H9 (cell line): ENCODE results near the gene AKAP7. TPM values are rescaled to one million over a fixed set of nuclear protein-coding genes. Genes with fewer than 3 reads are reported as not detected.

Experiments used
- DNase-seq: peaks from one replicate; pipeline ENCODE4 v3.0.0-alpha.2; 2017
- H2AFZ ChIP-seq: one replicate; pipeline ENCODE4 v1.6.1; 2013; ENCODE audit warnings: mild to moderate bottlenecking, low read length, control low read depth, moderate library complexity
- H2AK5ac ChIP-seq: 2 replicates; pipeline ENCODE4 v1.6.1; 2013; ENCODE audit warnings: low read length, control low read depth, mixed read lengths; ENCODE audit not compliant: insufficient read length
- H2BK120ac ChIP-seq: one replicate; pipeline ENCODE4 v1.6.1; 2013; ENCODE audit warnings: low read depth, mild to moderate bottlenecking, low read length, control low read depth, inconsistent platforms; ENCODE audit not compliant: poor library complexity, severe bottlenecking
- H2BK12ac ChIP-seq: 2 replicates; pipeline ENCODE4 v1.6.1; 2013; ENCODE audit warnings: low read length, control low read depth, mixed read lengths, low read depth; ENCODE audit not compliant: insufficient read length
- H2BK15ac ChIP-seq: 2 replicates; pipeline ENCODE4 v1.6.1; 2013; ENCODE audit warnings: low read depth, low read length, control low read depth
- H2BK20ac ChIP-seq: one replicate; pipeline ENCODE4 v1.6.1; 2013; ENCODE audit warnings: low read depth, mild to moderate bottlenecking, low read length, control low read depth, inconsistent platforms; ENCODE audit not compliant: poor library complexity, severe bottlenecking
- H2BK5ac ChIP-seq: 2 replicates; pipeline ENCODE4 v1.6.1; 2013; ENCODE audit warnings: low read length, control low read depth, mixed read lengths; ENCODE audit not compliant: insufficient read length
- H3K14ac ChIP-seq: 2 replicates; pipeline ENCODE4 v1.6.1; 2013; ENCODE audit warnings: low read length, control low read depth; ENCODE audit not compliant: insufficient read depth
- H3K18ac ChIP-seq: 2 replicates; pipeline ENCODE4 v1.6.1; 2013; ENCODE audit warnings: low read depth, mild to moderate bottlenecking, mixed read lengths, low read length, control low read depth; ENCODE audit not compliant: insufficient read length
- H3K23ac ChIP-seq: 2 replicates; pipeline ENCODE4 v1.6.1; 2013; ENCODE audit warnings: low read length, control low read depth, mixed read lengths, low read depth; ENCODE audit not compliant: insufficient read length
- H3K23me2 ChIP-seq: 2 replicates; pipeline ENCODE4 v1.6.1; 2013; ENCODE audit warnings: low read depth, mild to moderate bottlenecking, mixed read lengths, low read length, control low read depth; ENCODE audit not compliant: insufficient read length, poor library complexity, severe bottlenecking
- H3K27ac ChIP-seq: 2 replicates; pipeline ENCODE4 v1.5.1; 2013; ENCODE audit warnings: low read length, control low read depth, mixed read lengths, low read depth; ENCODE audit not compliant: insufficient read length
- H3K27me3 ChIP-seq: 2 replicates; pipeline ENCODE4 v1.6.1; 2013; ENCODE audit warnings: low read length, control low read depth, inconsistent platforms; ENCODE audit not compliant: insufficient read depth
- H3K4ac ChIP-seq: 2 replicates; pipeline ENCODE4 v1.6.1; 2013; ENCODE audit warnings: low read depth, mild to moderate bottlenecking, control low read depth, inconsistent platforms, low read length, moderate library complexity
- H3K4me1 ChIP-seq: 2 replicates; pipeline ENCODE4 v1.6.1; 2013; ENCODE audit warnings: low read length, control low read depth, inconsistent platforms; ENCODE audit not compliant: insufficient read depth
- H3K4me2 ChIP-seq: 2 replicates; pipeline ENCODE4 v1.6.1; 2013; ENCODE audit warnings: low read length, control low read depth, mixed read lengths; ENCODE audit not compliant: insufficient read length, insufficient read depth
- H3K56ac ChIP-seq: 2 replicates; pipeline ENCODE4 v1.6.1; 2013; ENCODE audit warnings: low read depth, mild to moderate bottlenecking, mixed read lengths, low read length, control low read depth; ENCODE audit not compliant: insufficient read length
- H3K79me1 ChIP-seq: 2 replicates; pipeline ENCODE4 v1.6.1; 2013; ENCODE audit warnings: low read depth, mild to moderate bottlenecking, moderate library complexity, low read length, control low read depth, inconsistent platforms; ENCODE audit not compliant: insufficient read depth, poor library complexity, severe bottlenecking
- H3K79me2 ChIP-seq: 2 replicates; pipeline ENCODE4 v1.6.1; 2013; ENCODE audit warnings: low read length, control low read depth, inconsistent platforms; ENCODE audit not compliant: insufficient read depth
- H3K9ac ChIP-seq: 2 replicates; pipeline ENCODE4 v1.6.1; 2013; ENCODE audit warnings: low read length, control low read depth, mixed read lengths; ENCODE audit not compliant: insufficient read length; ENCODE audit errors: extremely low read depth
- H3K9me3 ChIP-seq: one replicate; pipeline ENCODE4 v1.6.1; 2013; ENCODE audit warnings: low read depth, low read length, inconsistent platforms; ENCODE audit not compliant: control insufficient read depth
- H3T11ph ChIP-seq: one replicate; pipeline ENCODE4 v1.6.1; 2013; ENCODE audit warnings: mild to moderate bottlenecking, low read length, control low read depth, inconsistent platforms
- H4K20me1 ChIP-seq: one replicate; pipeline ENCODE4 v1.6.1; 2013; ENCODE audit not compliant: control insufficient read depth, insufficient read length, insufficient read depth
- H4K5ac ChIP-seq: 2 replicates; pipeline ENCODE4 v1.6.1; 2013; ENCODE audit warnings: low read depth, mild to moderate bottlenecking, mixed read lengths, low read length, control low read depth; ENCODE audit not compliant: insufficient read length
- H4K8ac ChIP-seq: replicated peaks from 2 replicates; pipeline ENCODE4 v1.6.1; 2013; ENCODE audit warnings: low read length, control low read depth, mixed read lengths, low read depth; ENCODE audit not compliant: insufficient read length
- H4K91ac ChIP-seq: 2 replicates; pipeline ENCODE4 v1.6.1; 2013; ENCODE audit warnings: low read depth, mild to moderate bottlenecking, moderate library complexity, mixed read lengths, low read length, control low read depth; ENCODE audit not compliant: insufficient read length
- H3K27ac Mint-ChIP-seq, 3 experiments: 2 replicates in 2 of 3; 3 replicates in 1 of 3; pipeline ENCODE4 v1.8.0; 2020 to 2021; ENCODE audit warnings: mixed read lengths in 3 of 3, mild to moderate bottlenecking in 1 of 3, moderate library complexity in 1 of 3
- H3K27me3 Mint-ChIP-seq: 2 replicates; pipeline ENCODE4 v1.8.0; 2021; ENCODE audit warnings: low read depth, mild to moderate bottlenecking, moderate library complexity, mixed read lengths
- H3K36me3 Mint-ChIP-seq, 3 experiments: 2 replicates in 2 of 3; 3 replicates in 1 of 3; pipeline ENCODE4 v1.8.0; 2020 to 2021; ENCODE audit warnings: low read depth in 3 of 3, mixed read lengths in 3 of 3; ENCODE audit not compliant: insufficient read depth in 1 of 3
- H3K4me1 Mint-ChIP-seq, 2 experiments: 2 replicates each; pipeline ENCODE4 v1.8.0; 2020; ENCODE audit warnings: mixed read lengths in 2 of 2
- H3K4me3 Mint-ChIP-seq, 2 experiments: 2 replicates in 1 of 2; 3 replicates in 1 of 2; pipeline ENCODE4 v1.8.0; 2020 to 2021; ENCODE audit warnings: mild to moderate bottlenecking in 2 of 2, mixed read lengths in 2 of 2, moderate library complexity in 1 of 2
- H3K9me3 Mint-ChIP-seq, 2 experiments: 2 replicates in 1 of 2; 3 replicates in 1 of 2; pipeline ENCODE4 v1.8.0; 2020; ENCODE audit warnings: mild to moderate bottlenecking in 2 of 2, mixed read lengths in 2 of 2, moderate library complexity in 1 of 2
- CTCF ChIP-seq: fragments of 200-600 bp; sonication (generic); conservative IDR thresholded peaks from 3 replicates; pipeline ENCODE4 v1.8.0; 2021; ENCODE audit warnings: antibody characterized with exemption, mild to moderate bottlenecking
- WGBS: extraction: QIAGEN DNeasy Blood & Tissue Kit; methylation state at CpG from one replicate; pipeline ENCODE4 v1.1.7; 2013; ENCODE audit warnings: missing lambda C conversion rate, low lambda C conversion rate, mixed read lengths; ENCODE audit not compliant: insufficient read length; ENCODE audit errors: extremely low coverage; 5-methylcytosine and 5-hydroxymethylcytosine counted together
- total RNA-seq: library from RNA; stranded (reverse); gene quantifications from 2 replicates; pipeline ENCODE4 v1.2.1, GENCODE V29; 2021

AKAP7 gene
- total RNA-seq, 1 experiment from 2014 or later = 9.8 TPM

- no peak overlapping the region for H3K27ac Mint-ChIP-seq
- Histone ChIP-seq H3K4me2 (no peak overlapping the region), H2BK5ac (no peak overlapping the region), H4K8ac (no peak overlapping the region), H3K4me1 (no peaks in the 10 kb centered on the region), H2BK20ac (no peak overlapping the region), H2BK15ac (no peak overlapping the region), H3K27me3 (no peaks in the 10 kb centered on the region), H2BK12ac (no peak overlapping the region), H3K18ac (no peak overlapping the region), H3K79me1 (no peaks in the 10 kb centered on the region), H2AFZ (no peak overlapping the region), H3K79me2 (no peaks in the 10 kb centered on the region), H4K91ac (no peak overlapping the region), H3K23me2 (no peaks in the 10 kb centered on the region), H3K27ac (no peak overlapping the region), H4K5ac (no peak overlapping the region), H3K23ac (no peak overlapping the region), H3T11ph (no peak overlapping the region), H3K4ac (no peak overlapping the region), H3K9ac (no peak overlapping the region), H3K9me3 (no peaks in the 10 kb centered on the region), H2AK5ac (no peak overlapping the region), H3K14ac (no peak overlapping the region), H3K56ac (no peak overlapping the region), H4K20me1 (no peaks in the 10 kb centered on the region), H2BK120ac (no peak overlapping the region)
- no peak for TF ChIP-seq CTCF
- H3K4me3 Mint-ChIP-seq = no peak overlapping the region
- 0 out of 7 replicates have a peak, but pooled peaks cover 0 to 7% (median 0%) of the 10 kb centered on the region in 3 experiments for H3K36me3 Mint-ChIP-seq
- no peaks in the 10 kb centered on the region for H3K27me3 Mint-ChIP-seq
- no CpG with 5 or more reads among the region's 1 CpG for WGBS
- H3K9me3 Mint-ChIP-seq = no peaks in the 10 kb centered on the region
- H3K4me1 Mint-ChIP-seq = peaks cover 4 to 10% of the 10 kb centered on the region in 2 experiments
- no peak for DNase-seq
Observed at GRCh38 chr6:131172222-131172621, 37.0 kb downstream of the AKAP7 start.
